HepG2 (cell line): Measurements from ENCODE around the gene PLD4. TPM values are rescaled to one million over a fixed set of nuclear protein-coding genes. Genes with fewer than 3 reads are reported as not detected.

Experiments
- ATAC-seq: fragments of 200-7000 bp; cut with Tn5 transposase; 3 replicates; pipeline ENCODE4 v1.9.1; 2020; ENCODE audit warnings: mild to moderate bottlenecking, moderate library complexity
- BruUV-seq: library from RNA; stranded (reverse); fragments of 400-500 nt; replicated peaks from 2 replicates; lab custom pipeline; 2021; lab: Mats Ljungman, UMichigan
- CTCF ChIA-PET: fragments of 300-600 bp; formaldehyde crosslinking; extraction: SDS; loops from one replicate; lab custom pipeline; 2021; ENCODE audit warnings: low total read pairs, inconsistent platforms, low intra/inter-chr PET ratio; lab: Yijun Ruan, JAX
- POLR2A ChIA-PET: fragments of 350-600 bp; sonication (Branson Sonifier 250); formaldehyde crosslinking; loops from one replicate; lab custom pipeline; 2020; ENCODE audit warnings: antibody characterized with exemption, inconsistent platforms; lab: Yijun Ruan, JAX
- DNase-seq: peaks from one replicate; pipeline ENCODE4 v3.0.0-alpha.2; 2015; ENCODE audit warnings: low spot score
- FAIRE-seq: peaks from 3 replicates; lab custom pipeline; 2011; peaks lifted over from hg19 to GRCh38; lab: Jason Lieb, UNC
- H2AFZ ChIP-seq: one replicate; pipeline ENCODE4 v1.6.1; 2011; ENCODE audit warnings: low read length, inconsistent platforms
- H3K27ac ChIP-seq: fragments of 300-600 bp; 3 replicates; pipeline ENCODE4 v1.8.0; 2011; ENCODE audit warnings: mixed run types, mild to moderate bottlenecking, mixed read lengths, low read length, inconsistent platforms; ENCODE audit not compliant: insufficient read depth; ENCODE audit errors: extremely low read length
- H3K27me3 ChIP-seq, 2 experiments: fragments of 200-600 bp in 1 of 2; 2 replicates in 1 of 2; 3 replicates in 1 of 2; pipeline versions ENCODE4 v1.6.0 to v1.8.0; 2011; ENCODE audit warnings: low read length in 2 of 2, mild to moderate bottlenecking in 2 of 2, moderate library complexity in 2 of 2, inconsistent platforms in 1 of 2; ENCODE audit not compliant: insufficient read depth in 2 of 2, control insufficient read depth in 1 of 2
- H3K36me3 ChIP-seq, 2 experiments: fragments of 200-600 bp in 1 of 2; replicated peaks in 1 of 2; 2 replicates in 1 of 2; 3 replicates in 1 of 2; pipeline versions ENCODE4 v1.5.1 to v1.8.0; 2011; ENCODE audit warnings: low read length in 2 of 2, inconsistent platforms in 1 of 2; ENCODE audit not compliant: insufficient read depth in 2 of 2, control insufficient read depth in 1 of 2
- H3K4me1 ChIP-seq: 2 replicates; pipeline ENCODE4 v1.5.1; 2012; ENCODE audit warnings: low read length, inconsistent platforms; ENCODE audit not compliant: insufficient read depth
- H3K4me2 ChIP-seq: 2 replicates; pipeline ENCODE4 v1.6.0; 2011; ENCODE audit warnings: low read depth, low read length, inconsistent platforms
- H3K4me3 ChIP-seq, 3 experiments: fragments of 200-600 bp in 1 of 3; sonication (generic), shearing (Covaris generic) in 1 of 3; replicated peaks in 1 of 3; 2 replicates each; pipeline ENCODE4 v1.5.1; 2011 to 2016; ENCODE audit warnings: low read length in 3 of 3, inconsistent platforms in 2 of 3, low read depth in 2 of 3, mild to moderate bottlenecking in 2 of 3, control low read depth in 1 of 3, mixed read lengths in 1 of 3; ENCODE audit not compliant: insufficient read depth in 1 of 3
- H3K79me2 ChIP-seq: one replicate; pipeline ENCODE4 v1.6.1; 2011; ENCODE audit warnings: low read length, inconsistent platforms; ENCODE audit not compliant: insufficient read depth
- H3K9ac ChIP-seq: 2 replicates; pipeline ENCODE4 v1.6.0; 2011; ENCODE audit warnings: mild to moderate bottlenecking, low read depth, low read length, inconsistent platforms; ENCODE audit not compliant: insufficient read depth
- H3K9me3 ChIP-seq: 2 replicates; pipeline ENCODE4 v1.5.1; 2012; ENCODE audit warnings: mild to moderate bottlenecking, low read length
- H4K20me1 ChIP-seq: 2 replicates; pipeline ENCODE4 v1.6.0; 2011; ENCODE audit warnings: inconsistent platforms, mild to moderate bottlenecking, low read length, moderate library complexity; ENCODE audit not compliant: insufficient read depth
- CREB1 ChIP-seq, 2 experiments: fragments of 450-650 bp in 1 of 2; IDR thresholded peaks; 2 replicates each; pipeline ENCODE4 v1.6.1; 2016 to 2017; ENCODE audit warnings: control low read depth in 1 of 2, mild to moderate bottlenecking in 1 of 2, missing compliant biosample characterization in 1 of 2, missing genetic modification characterization in 1 of 2
- CREM ChIP-seq, 2 experiments: sonication (generic) in 1 of 2; formaldehyde crosslinking in 1 of 2; IDR thresholded peaks; 2 replicates each; pipeline versions ENCODE4 v1.4.0 to v1.6.1; 2016 to 2020; ENCODE audit warnings: antibody characterized with exemption in 1 of 2, mild to moderate bottlenecking in 1 of 2, missing genetic modification reagents in 1 of 2
- FOSL2 ChIP-seq: sonication (generic); formaldehyde crosslinking; IDR thresholded peaks from 2 replicates; pipeline ENCODE4 v1.4.0; 2020; ENCODE audit warnings: missing genetic modification reagents
- FOXP1 ChIP-seq, 2 experiments: fragments of 450-650 bp in 1 of 2; IDR thresholded peaks; 2 replicates each; pipeline ENCODE4 v1.6.1; 2017 to 2018; ENCODE audit warnings: antibody characterized with exemption in 1 of 2
- NR2F2 ChIP-seq: IDR thresholded peaks from 2 replicates; pipeline ENCODE4 v1.6.1; 2012; ENCODE audit warnings: low read depth, inconsistent platforms, borderline replicate concordance
- ZNF709 ChIP-seq: sonication (generic); formaldehyde crosslinking; IDR thresholded peaks from 2 replicates; pipeline ENCODE4 v1.5.0; 2020; ENCODE audit warnings: mild to moderate bottlenecking, missing genetic modification reagents
- ZXDC ChIP-seq: sonication (generic); formaldehyde crosslinking; IDR thresholded peaks from 2 replicates; pipeline ENCODE4 v1.5.0; 2020; ENCODE audit warnings: mild to moderate bottlenecking, missing genetic modification reagents
- WGBS: methylation state at CpG from one replicate; pipeline ENCODE4 v1.1.6; 2017; ENCODE audit warnings: low lambda C conversion rate; 5-methylcytosine and 5-hydroxymethylcytosine counted together
- in situ Hi-C: cut with HindIII; loops from 2 replicates; pipeline ENCODE4 v1.10.0; 2017; ENCODE audit warnings: low pct_unique_long_range_greater_than_20kb; ENCODE audit not compliant: extremely low pct_ligation_motif_present
- intact Hi-C: fragments of 100-400 bp; cut with micrococcal nuclease; formaldehyde crosslinking; loops from one replicate; pipeline ENCODE4 v1.10.0; 2022; ENCODE audit not compliant: unreplicated experiment
- polyA plus RNA-seq, 8 experiments: library from polyadenylated mRNA; depleted of rRNA in 3 of 8; stranded (reverse) in 7 of 8; unstranded in 1 of 8; fragments of >200 nt; fragmentation: Illumina TruSeq in 4 of 8; extraction: Trizol in 4 of 8; gene quantifications; 2 replicates each; pipeline versions ENCODE4 v1.2.1 to v1.2.3, GENCODE V29; 2011 to 2016; ENCODE audit warnings: low read depth in 4 of 8, missing spikeins in 1 of 8, mixed read lengths in 1 of 8; ENCODE audit not compliant: insufficient read depth in 1 of 8
- total RNA-seq, 5 experiments: library from RNA; depleted of rRNA; stranded (reverse); fragments of >200 nt; fragmentation: Illumina TruSeq; extraction: Trizol; gene quantifications; 2 replicates each; pipeline ENCODE4 v1.2.3, GENCODE V29; 2016; ENCODE audit warnings: low read depth in 1 of 5

PLD4 gene
- total and polyA plus RNA-seq, 2 of the 13 experiments (the other 11 are each of a cell fraction or from before 2014, with no cell fraction given) = not detected

DNA sequence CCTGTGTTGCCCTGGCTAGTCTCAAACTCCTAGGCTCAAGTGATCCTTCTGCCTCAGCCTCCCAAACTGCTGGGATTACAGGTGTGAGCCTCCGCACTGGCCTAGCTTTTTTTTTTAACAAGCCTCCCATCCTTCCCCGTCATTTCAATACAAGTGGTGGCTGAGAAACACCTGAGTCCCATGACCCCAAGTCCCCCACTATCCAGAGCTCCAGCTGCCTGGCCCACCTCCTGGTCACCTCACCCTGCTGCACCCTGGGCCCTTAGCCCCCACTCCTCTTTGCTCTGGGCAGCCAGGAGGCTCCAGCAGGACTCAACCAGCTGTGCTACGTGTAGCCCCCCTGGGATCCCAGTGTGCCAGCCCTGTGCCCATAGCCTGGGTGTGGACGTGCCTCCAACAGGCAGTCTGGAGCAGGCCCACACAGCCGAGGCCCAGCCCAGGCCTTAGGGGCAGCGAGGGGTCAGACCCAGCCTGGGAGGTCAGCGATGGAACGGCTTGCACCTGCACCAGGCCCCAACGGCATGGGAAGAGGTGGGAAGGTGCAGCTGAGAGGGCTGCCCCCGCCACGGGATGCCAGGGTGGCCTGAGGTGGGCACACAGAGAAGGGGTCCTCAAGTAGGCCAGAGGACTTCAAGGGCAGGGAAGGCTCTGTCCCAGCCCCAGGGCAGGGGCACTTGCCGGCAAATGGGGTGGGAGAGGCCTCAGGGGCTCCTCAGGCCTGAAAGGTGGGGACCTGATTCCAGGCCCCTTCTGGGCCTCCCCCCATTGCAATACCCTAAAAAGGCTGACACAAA is 47.0 kb downstream of the PLD4 start (continued):
- no peak for TF ChIP-seq ZXDC (CRISPR knock-in tag)
- TF ChIP-seq ZNF709 (CRISPR knock-in tag) = no peak
- no peak for TF ChIP-seq NR2F2
- TF ChIP-seq CREM (IDR thresholded peaks at IDR 0.05) = no peak
- no peak for TF ChIP-seq CREM (CRISPR knock-in tag; IDR thresholded peaks at IDR 0.05)

DNA sequence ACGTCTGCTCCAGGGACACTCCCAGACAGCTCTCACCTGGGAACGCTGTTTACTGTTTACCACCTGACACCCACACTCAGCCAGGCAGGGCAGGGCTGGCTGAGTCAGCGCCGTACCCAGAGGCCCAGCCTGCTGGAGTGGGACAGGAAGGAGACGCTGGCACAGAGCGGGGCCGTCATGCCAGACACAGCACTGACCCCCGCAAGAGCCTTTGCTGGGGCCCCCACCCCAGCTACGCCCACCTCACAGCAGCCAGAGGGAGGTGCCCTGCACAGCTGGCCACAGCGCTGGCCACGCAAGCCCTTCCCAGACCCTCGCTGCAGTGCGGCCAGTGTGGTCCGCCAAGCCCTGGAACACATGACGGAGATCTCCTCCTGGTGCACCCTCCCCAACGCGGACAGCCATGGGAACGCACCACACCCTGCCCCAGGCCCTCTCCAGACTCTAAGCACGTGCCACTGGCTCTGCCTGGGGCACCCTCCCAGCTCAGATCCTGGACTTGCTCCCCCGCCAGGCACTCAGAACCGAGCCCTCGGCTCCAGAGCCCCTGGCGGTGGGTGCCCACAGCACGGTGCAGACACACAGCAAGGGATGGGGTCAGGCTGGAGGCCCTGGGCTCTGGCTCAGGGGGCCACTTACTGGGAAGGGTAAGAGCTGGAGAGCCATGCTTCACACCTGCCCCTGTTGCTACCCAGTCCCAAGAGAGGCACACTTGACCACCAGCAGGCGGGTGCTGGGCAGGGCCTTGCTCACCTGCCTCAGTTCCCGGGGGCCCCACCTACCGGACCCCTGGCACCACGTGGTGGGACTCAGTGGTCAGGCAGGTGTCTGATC is 47.8 kb downstream of the PLD4 start:
- no TSS peak for BruUV-seq
- H3K4me1 ChIP-seq = peaks cover 41% of the 10 kb centered on the region
- H3K27me3 ChIP-seq = peaks cover 17 to 91% of the 10 kb centered on the region in 2 experiments
- POLR2A ChIA-PET = interaction anchor here (0.8 kb wide), 1 partner anchor 73 kb away, joined by 3 read pairs; no protein-coding TSS in a partner anchor
- H3K9me3 ChIP-seq = no peaks in the 10 kb centered on the region
- intact Hi-C loops (no loop called here), in situ Hi-C loops (loop anchor here (5.0 kb wide), 1 partner anchor 75 kb away; no protein-coding TSS in a partner anchor)
- ATAC-seq = peak; percentile 4; the same call in 1 of the 3 replicates
- no peaks in the 10 kb centered on the region for H3K79me2 ChIP-seq
- no peak overlapping the region for H3K4me3 ChIP-seq
- FAIRE-seq = no peak
- no peak overlapping the region for H2AFZ ChIP-seq
- peak; percentile 54 for TF ChIP-seq FOSL2 (CRISPR knock-in tag)
- no peak for TF ChIP-seq CREB1 (IDR thresholded peaks at IDR 0.05)
- TF ChIP-seq CREB1 (CRISPR knock-in tag; IDR thresholded peaks at IDR 0.05) = no peak
- no peak for TF ChIP-seq FOXP1 (IDR thresholded peaks at IDR 0.05)
- peak; percentile 75 for TF ChIP-seq FOXP1 (CRISPR knock-in tag; IDR thresholded peaks at IDR 0.05)
- H3K36me3 ChIP-seq = no peaks in the 10 kb centered on the region
- CTCF ChIA-PET = interaction anchor here (1.9 kb wide), 1 partner anchor 73 kb away, joined by 6 read pairs; no protein-coding TSS in a partner anchor
- no peak overlapping the region for H3K27ac ChIP-seq
- H3K4me2 ChIP-seq = no peak overlapping the region
- no peak for DNase-seq
- 40% methylated on average over 3 of the region's 28 CpGs for WGBS
- no peaks in the 10 kb centered on the region for H4K20me1 ChIP-seq
- H3K9ac ChIP-seq = no peak overlapping the region
